Activated B cell treated with CpG ODN at 0.5 μM for 24 hours (primary cell): ENCODE measurements around the gene RPRD1B. TPM values are rescaled to one million over a fixed set of nuclear protein-coding genes. Genes with fewer than 3 reads are reported as not detected.

Experiments
- ATAC-seq: fragments of 200-7000 bp; cut with Tn5 transposase; one replicate; pipeline ENCODE4 v1.10.0; 2021; ENCODE audit warnings: low read depth, mild to moderate bottlenecking, moderate library complexity
- CTCF ChIA-PET: fragments of 350-600 bp; sonication (Branson Sonifier 250); formaldehyde crosslinking; loops from one replicate; lab custom pipeline; 2021; ENCODE audit warnings: antibody characterized with exemption; lab: Charles Lee
- POLR2A ChIA-PET: fragments of 350-600 bp; sonication (Branson Sonifier 250); formaldehyde crosslinking; loops from one replicate; lab custom pipeline; 2021; ENCODE audit warnings: antibody characterized with exemption; lab: Charles Lee
- DNase-seq: peaks from one replicate; pipeline ENCODE4 v3.0.0; 2022
- H3K27ac Mint-ChIP-seq: one replicate; pipeline ENCODE4 v1.8.0; 2020; ENCODE audit warnings: mixed read lengths
- H3K27me3 Mint-ChIP-seq: one replicate; pipeline ENCODE4 v1.8.0; 2021; ENCODE audit warnings: mixed read lengths
- H3K36me3 Mint-ChIP-seq: one replicate; pipeline ENCODE4 v1.8.0; 2021; ENCODE audit warnings: low read depth, mixed read lengths
- H3K4me1 Mint-ChIP-seq: one replicate; pipeline ENCODE4 v1.8.0; 2021; ENCODE audit warnings: mixed read lengths
- H3K4me3 Mint-ChIP-seq: one replicate; pipeline ENCODE4 v1.8.0; 2020; ENCODE audit warnings: mild to moderate bottlenecking, mixed read lengths
- H3K9me3 Mint-ChIP-seq: one replicate; pipeline ENCODE4 v1.8.0; 2020; ENCODE audit warnings: mixed read lengths
- intact Hi-C: fragments of 100-400 bp; cut with micrococcal nuclease; formaldehyde crosslinking; loops from one replicate; pipeline ENCODE4 v1.15.1; 2024
- total RNA-seq: library from RNA; stranded (reverse); gene quantifications from 2 replicates; pipeline ENCODE4 v1.2.3, GENCODE V29; 2022
- TF ChIP-seq, protein P1 (sequence below): fragments of 200-600 bp; IDR thresholded peaks from one replicate; pipeline ENCODE4 v1.8.0; 2022; ENCODE audit warnings: antibody characterized with exemption, mild to moderate bottlenecking

The RPRD1B gene
- total RNA-seq, 1 donor from 2014 or later: 38.4 TPM

DNA sequence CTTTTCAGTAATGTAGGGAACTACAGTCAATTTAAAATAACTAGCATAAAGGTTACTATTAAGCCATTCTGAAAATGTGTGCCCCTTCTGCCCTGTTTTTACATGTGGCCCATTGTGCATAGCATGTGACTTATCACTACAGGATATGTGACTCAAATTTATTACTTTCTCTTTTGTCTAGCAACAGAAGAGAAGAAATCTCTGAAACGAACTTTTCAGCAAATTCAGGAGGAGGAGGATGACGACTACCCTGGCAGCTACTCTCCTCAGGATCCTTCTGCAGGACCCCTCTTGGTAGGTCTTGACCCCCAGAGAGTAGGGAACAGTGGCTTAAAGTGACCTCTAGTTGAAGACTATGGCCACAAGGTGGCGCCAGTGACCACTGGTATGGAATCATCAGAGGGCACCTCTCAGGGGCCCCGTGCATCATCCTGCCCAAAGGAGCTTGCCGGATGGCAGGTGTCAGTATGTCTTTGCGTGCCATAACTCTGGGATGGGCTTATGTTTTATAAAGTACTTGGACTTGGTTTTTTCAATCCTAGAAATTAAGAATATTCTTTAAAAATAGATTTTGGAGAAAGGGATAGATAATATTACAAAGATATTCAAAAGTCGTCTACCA, 23.9 kb downstream of the RPRD1B start:
- peaks cover 14% of the 10 kb centered on the region for H3K4me1 Mint-ChIP-seq
- H3K27me3 Mint-ChIP-seq: no peaks in the 10 kb centered on the region
- H3K4me3 Mint-ChIP-seq: no peak overlapping the region
- peak; percentile 97 for ATAC-seq
- H3K36me3 Mint-ChIP-seq: peaks cover 56% of the 10 kb centered on the region
- ChIA-PET CTCF (interaction anchor here (0.5 to 10.5 kb wide), 41 partner anchors 8 to 867 kb away, joined by 3 to 307 read pairs (median 4); partner anchors contain the start of genes RPRD1B, TGM2 and TTI1), POLR2A (interaction anchor here (0.8 to 1.2 kb wide), 5 partner anchors 16 to 163 kb away, joined by 3 to 12 read pairs (median 3); no protein-coding TSS in a partner anchor)
- H3K9me3 Mint-ChIP-seq: no peaks in the 10 kb centered on the region
- DNase-seq: peak; percentile 73
- TF ChIP-seq, protein P1, sequence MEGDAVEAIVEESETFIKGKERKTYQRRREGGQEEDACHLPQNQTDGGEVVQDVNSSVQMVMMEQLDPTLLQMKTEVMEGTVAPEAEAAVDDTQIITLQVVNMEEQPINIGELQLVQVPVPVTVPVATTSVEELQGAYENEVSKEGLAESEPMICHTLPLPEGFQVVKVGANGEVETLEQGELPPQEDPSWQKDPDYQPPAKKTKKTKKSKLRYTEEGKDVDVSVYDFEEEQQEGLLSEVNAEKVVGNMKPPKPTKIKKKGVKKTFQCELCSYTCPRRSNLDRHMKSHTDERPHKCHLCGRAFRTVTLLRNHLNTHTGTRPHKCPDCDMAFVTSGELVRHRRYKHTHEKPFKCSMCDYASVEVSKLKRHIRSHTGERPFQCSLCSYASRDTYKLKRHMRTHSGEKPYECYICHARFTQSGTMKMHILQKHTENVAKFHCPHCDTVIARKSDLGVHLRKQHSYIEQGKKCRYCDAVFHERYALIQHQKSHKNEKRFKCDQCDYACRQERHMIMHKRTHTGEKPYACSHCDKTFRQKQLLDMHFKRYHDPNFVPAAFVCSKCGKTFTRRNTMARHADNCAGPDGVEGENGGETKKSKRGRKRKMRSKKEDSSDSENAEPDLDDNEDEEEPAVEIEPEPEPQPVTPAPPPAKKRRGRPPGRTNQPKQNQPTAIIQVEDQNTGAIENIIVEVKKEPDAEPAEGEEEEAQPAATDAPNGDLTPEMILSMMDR: peak; percentile 98
- H3K27ac Mint-ChIP-seq: peak overlapping the region; percentile 80
- intact Hi-C loops: loop anchor here (1.0 to 5.0 kb wide), 8 partner anchors 16 to 495 kb away; partner anchors contain the start of genes RPRD1B, TGM2 and TTI1

DNA sequence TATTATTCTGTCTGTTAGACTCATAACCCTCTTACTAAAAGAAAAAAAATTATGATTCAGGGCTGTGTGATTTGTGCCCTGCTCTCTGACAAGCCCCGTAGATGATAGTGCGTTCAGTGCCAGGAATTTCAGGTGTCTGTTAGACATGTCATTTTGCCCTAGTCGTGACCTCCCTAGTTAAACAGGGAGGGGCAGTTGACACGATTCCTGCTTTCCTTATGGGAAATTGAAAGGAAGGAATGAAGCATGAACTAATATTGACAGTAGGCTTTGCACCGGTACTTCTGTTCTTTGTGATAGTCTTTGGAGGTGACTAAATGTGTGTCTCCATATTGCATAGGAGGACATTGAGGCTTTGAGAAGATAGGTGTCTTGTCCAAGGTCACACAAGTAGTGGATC, 26.3 kb downstream of the RPRD1B start:
- ATAC-seq (no peak), DNase-seq (no peak)
- H3K4me1 Mint-ChIP-seq: peaks cover 23% of the 10 kb centered on the region

DNA sequence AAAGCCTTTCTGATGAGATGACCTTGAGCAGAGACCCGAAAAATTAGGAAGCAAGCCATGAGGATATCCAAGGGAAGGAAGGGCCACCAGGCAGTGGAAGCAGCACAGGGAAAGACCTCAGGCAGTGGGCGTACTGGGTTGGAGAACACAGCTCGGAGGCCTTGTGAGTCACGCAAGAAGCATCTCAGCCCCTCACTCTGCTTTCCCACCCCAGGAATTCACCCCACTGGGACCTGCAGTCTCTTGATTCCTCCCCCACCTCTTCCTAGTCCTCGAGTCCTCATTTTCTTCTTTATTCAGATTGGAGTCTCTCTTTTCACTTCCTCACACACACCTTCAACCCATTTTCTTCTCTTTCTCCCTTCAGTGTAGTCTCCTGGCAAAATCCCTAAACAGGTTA, 27.0 kb downstream of the RPRD1B start:
- H3K27ac Mint-ChIP-seq: no peak overlapping the region
- H3K9me3 Mint-ChIP-seq: no peaks in the 10 kb centered on the region
- no peak overlapping the region for H3K4me3 Mint-ChIP-seq
- H3K36me3 Mint-ChIP-seq: peaks cover 46% of the 10 kb centered on the region
- ChIA-PET CTCF (interaction anchor here (0.7 to 10.5 kb wide), 4 partner anchors 13 to 161 kb away, joined by 3 to 307 read pairs (median 8); no protein-coding TSS in a partner anchor), POLR2A (interaction anchor here (0.8 to 1.3 kb wide), 2 partner anchors 34 to 162 kb away, joined by 3 to 5 read pairs; no protein-coding TSS in a partner anchor)
- no peaks in the 10 kb centered on the region for H3K27me3 Mint-ChIP-seq
- no peak for ATAC-seq
- peaks cover 29% of the 10 kb centered on the region for H3K4me1 Mint-ChIP-seq
- TF ChIP-seq, protein P1: no peak
- no peak for DNase-seq
- intact Hi-C loops: loop anchor here (5.0 kb wide), 1 partner anchor 37 kb away; no protein-coding TSS in a partner anchor

More for the DNA sequence above, 26.3 kb downstream of the RPRD1B start:
- Mint-ChIP-seq H3K27ac (no peak overlapping the region), H3K36me3 (peaks cover 49% of the 10 kb centered on the region), H3K27me3 (no peaks in the 10 kb centered on the region), H3K4me3 (no peak overlapping the region), H3K9me3 (no peaks in the 10 kb centered on the region)
- POLR2A ChIA-PET: no interaction called here
- intact Hi-C loops: loop anchor here (5.0 kb wide), 3 partner anchors 37 to 498 kb away; no protein-coding TSS in a partner anchor
- CTCF ChIA-PET: interaction anchor here (3.3 to 10.5 kb wide), 2 partner anchors 15 to 161 kb away, joined by 69 to 307 read pairs; no protein-coding TSS in a partner anchor
- TF ChIP-seq, protein P1: no peak

DNA sequence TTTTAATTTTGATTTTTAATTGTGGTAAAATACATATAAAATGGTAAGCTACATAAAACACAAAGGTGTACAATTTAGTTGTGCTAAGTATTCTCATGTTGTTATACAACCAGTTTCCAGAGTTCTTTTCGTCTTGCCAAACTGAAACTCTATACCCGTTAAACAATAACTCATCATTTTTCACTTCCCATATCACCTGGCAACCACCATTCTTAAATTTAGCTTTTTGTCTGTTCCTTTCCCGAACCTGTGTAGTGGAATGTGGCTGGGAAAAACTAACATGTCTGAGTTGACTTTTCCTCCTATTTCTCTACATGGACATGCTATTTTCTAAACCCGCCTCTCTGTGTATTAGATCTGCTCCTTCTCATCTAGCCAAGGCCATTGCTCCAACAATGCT, 27.6 kb downstream of the RPRD1B start:
- Mint-ChIP-seq H3K27ac (no peak overlapping the region), H3K4me1 (peaks cover 35% of the 10 kb centered on the region), H3K9me3 (no peaks in the 10 kb centered on the region), H3K4me3 (no peak overlapping the region), H3K36me3 (peaks cover 45% of the 10 kb centered on the region), H3K27me3 (no peaks in the 10 kb centered on the region)
- ATAC-seq: no peak
- TF ChIP-seq, protein P1: no peak
- POLR2A ChIA-PET: interaction anchor here (0.8 to 1.3 kb wide), 2 partner anchors 33 to 161 kb away, joined by 3 to 5 read pairs; no protein-coding TSS in a partner anchor
- CTCF ChIA-PET: interaction anchor here (0.7 to 10.5 kb wide), 4 partner anchors 12 to 160 kb away, joined by 3 to 307 read pairs (median 8); no protein-coding TSS in a partner anchor
- DNase-seq: no peak
- intact Hi-C loops: loop anchor here (5.0 kb wide), 1 partner anchor 36 kb away; no protein-coding TSS in a partner anchor
